Activated naive CD4-positive, alpha-beta T cell treated with anti-CD3 and anti-CD28 coated beads, Interleukin-2, amount 10 ng/mL, durations not matched to agents 7 days and 5 days (primary cell): ENCODE data around the gene PCDHB14.
"Not testable (repeated sequence)": the region's sequence is repeated elsewhere in the genome, so short reads cannot be mapped to it uniquely, and the experiment has no call there.

ENCODE experiments used
- CTCF ChIA-PET: fragments of 350-600 bp; sonication (Branson Sonifier 250); formaldehyde crosslinking; loops from one replicate; lab custom pipeline; 2021; ENCODE audit warnings: antibody characterized with exemption; lab: Charles Lee
- DNase-seq: peaks from one replicate; pipeline ENCODE4 v3.0.0-alpha.2; 2020
- H3K27ac Mint-ChIP-seq: one replicate; pipeline ENCODE4 v1.8.0; 2021; ENCODE audit warnings: mild to moderate bottlenecking, moderate library complexity, mixed read lengths
- H3K27me3 Mint-ChIP-seq: one replicate; pipeline ENCODE4 v1.8.0; 2021; ENCODE audit warnings: mild to moderate bottlenecking, mixed read lengths
- H3K36me3 Mint-ChIP-seq: one replicate; pipeline ENCODE4 v1.8.0; 2021; ENCODE audit warnings: mixed read lengths
- H3K4me1 Mint-ChIP-seq: one replicate; pipeline ENCODE4 v1.8.0; 2021; ENCODE audit warnings: mixed read lengths
- H3K4me3 Mint-ChIP-seq: one replicate; pipeline ENCODE4 v1.8.0; 2021; ENCODE audit warnings: mild to moderate bottlenecking, moderate library complexity, mixed read lengths
- H3K9me3 Mint-ChIP-seq: one replicate; pipeline ENCODE4 v1.8.0; 2021; ENCODE audit warnings: mixed read lengths

The PCDHB14 gene

GRCh38 chr5:141192110-141192725, 30.9 kb upstream of the PCDHB14 start, which contains the start of gene PCDHB10:
PCDHB10 (plus strand) TSS chr5:141192353; CDS start chr5:141192553, 200 bp downstream.
- Mint-ChIP-seq H3K27ac (no peak within 1 kb of the TSS), H3K27me3 (peaks cover 7% of the 10 kb centered on the region), H3K9me3 (peaks cover 25% of the 10 kb centered on the region), H3K4me1 (no peaks in the 10 kb centered on the region), H3K4me3 (no peak within 1 kb of the TSS), H3K36me3 (no peaks in the 10 kb centered on the region)
- CTCF ChIA-PET = interaction anchor here (0.6 to 1.5 kb wide), 5 partner anchors 8 to 331 kb away, joined by 3 to 5 read pairs (median 4); partner anchors contain the start of gene PCDHB8
- DNase-seq = peak; percentile 48

GRCh38 chr5:141194332-141194731, 28.8 kb upstream of the PCDHB14 start:
- CTCF ChIA-PET, H3K27ac Mint-ChIP-seq, H3K36me3 Mint-ChIP-seq, DNase-seq, H3K4me1 Mint-ChIP-seq, H3K27me3 Mint-ChIP-seq, H3K4me3 Mint-ChIP-seq: not testable (repeated sequence)
- H3K9me3 Mint-ChIP-seq = peaks cover 25% of the 10 kb centered on the region

- H3K27ac Mint-ChIP-seq = no peak overlapping the region
- CTCF ChIA-PET = interaction anchor here (1.2 kb wide), 1 partner anchor 234 kb away, joined by 3 read pairs; the partner anchor contains the start of gene PCDHGA12
- H3K27me3 Mint-ChIP-seq = peaks cover 6% of the 10 kb centered on the region
- peaks cover 33% of the 10 kb centered on the region for H3K9me3 Mint-ChIP-seq
- H3K4me1 Mint-ChIP-seq = no peaks in the 10 kb centered on the region
- no peak overlapping the region for H3K4me3 Mint-ChIP-seq
- H3K36me3 Mint-ChIP-seq = no peaks in the 10 kb centered on the region
- DNase-seq = no peak
Measured at GRCh38 chr5:141196363-141196762, 26.8 kb upstream of the PCDHB14 start.

GRCh38 chr5:141199359-141200235, 23.5 kb upstream of the PCDHB14 start, which contains the start of gene PCDHB11:
PCDHB11 (plus strand) TSS chr5:141199627; CDS start chr5:141199775, 148 bp downstream.
- Mint-ChIP-seq H3K4me3 (no peak within 1 kb of the TSS), H3K27me3 (peaks cover 4% of the 10 kb centered on the region), H3K9me3 (peaks cover 26% of the 10 kb centered on the region), H3K27ac (no peak within 1 kb of the TSS), H3K4me1 (no peaks in the 10 kb centered on the region), H3K36me3 (peaks cover 3% of the 10 kb centered on the region)
- CTCF ChIA-PET = interaction anchor here (0.5 to 1.2 kb wide), 3 partner anchors 8 to 278 kb away, joined by 3 read pairs; partner anchors contain the start of gene PCDHB12
- DNase-seq = no peak

GRCh38 chr5:141201126-141201525, 22.0 kb upstream of the PCDHB14 start:
- DNase-seq, H3K4me3 Mint-ChIP-seq, H3K4me1 Mint-ChIP-seq, H3K27ac Mint-ChIP-seq, H3K36me3 Mint-ChIP-seq, H3K27me3 Mint-ChIP-seq, CTCF ChIA-PET: not testable (repeated sequence)
- peaks cover 23% of the 10 kb centered on the region for H3K9me3 Mint-ChIP-seq

- H3K4me1 Mint-ChIP-seq, H3K27ac Mint-ChIP-seq, DNase-seq, H3K27me3 Mint-ChIP-seq, H3K36me3 Mint-ChIP-seq, CTCF ChIA-PET, H3K4me3 Mint-ChIP-seq: not testable (repeated sequence)
- H3K9me3 Mint-ChIP-seq = peaks cover 18% of the 10 kb centered on the region
Measured at GRCh38 chr5:141201646-141202045, 21.5 kb upstream of the PCDHB14 start.

GRCh38 chr5:141208478-141208877, 14.7 kb upstream of the PCDHB14 start, which contains the start of gene PCDHB12:
PCDHB12 (plus strand) TSS chr5:141208719; CDS start chr5:141208908, 189 bp downstream.
- Mint-ChIP-seq H3K4me3 (no peak within 1 kb of the TSS), H3K9me3 (peaks cover 6% of the 10 kb centered on the region), H3K4me1 (no peaks in the 10 kb centered on the region), H3K36me3 (peaks cover 2% of the 10 kb centered on the region), H3K27me3 (peaks cover 9% of the 10 kb centered on the region), H3K27ac (no peak within 1 kb of the TSS)
- DNase-seq = no peak
- CTCF ChIA-PET = interaction anchor here (1.2 kb wide), 1 partner anchor 9 kb away, joined by 3 read pairs; the partner anchor contains the start of gene PCDHB11

GRCh38 chr5:141210281-141210680, 12.9 kb upstream of the PCDHB14 start:
- H3K4me1 Mint-ChIP-seq, CTCF ChIA-PET, H3K4me3 Mint-ChIP-seq, H3K36me3 Mint-ChIP-seq, DNase-seq, H3K27ac Mint-ChIP-seq: not testable (repeated sequence)
- H3K27me3 Mint-ChIP-seq = peaks cover 17% of the 10 kb centered on the region
- peaks cover 16% of the 10 kb centered on the region for H3K9me3 Mint-ChIP-seq

GRCh38 chr5:141210849-141211248, 12.3 kb upstream of the PCDHB14 start:
- H3K36me3 Mint-ChIP-seq, H3K4me1 Mint-ChIP-seq, DNase-seq, H3K4me3 Mint-ChIP-seq, CTCF ChIA-PET, H3K27ac Mint-ChIP-seq: not testable (repeated sequence)
- Mint-ChIP-seq H3K27me3 (peaks cover 20% of the 10 kb centered on the region), H3K9me3 (peaks cover 18% of the 10 kb centered on the region)

GRCh38 chr5:141213656-141214339, 9.3 kb upstream of the PCDHB14 start, which contains the start of gene PCDHB13:
PCDHB13 (plus strand) TSS chr5:141213919; CDS start chr5:141214124, 205 bp downstream.
- H3K4me3 Mint-ChIP-seq, CTCF ChIA-PET, DNase-seq, H3K4me1 Mint-ChIP-seq, H3K27ac Mint-ChIP-seq, H3K36me3 Mint-ChIP-seq: not testable (repeated sequence)
- Mint-ChIP-seq H3K27me3 (peaks cover 16% of the 10 kb centered on the region), H3K9me3 (peaks cover 18% of the 10 kb centered on the region)

GRCh38 chr5:141214583-141214982, 8.6 kb upstream of the PCDHB14 start:
- H3K4me1 Mint-ChIP-seq, H3K36me3 Mint-ChIP-seq, H3K4me3 Mint-ChIP-seq, CTCF ChIA-PET, H3K27ac Mint-ChIP-seq, DNase-seq: not testable (repeated sequence)
- Mint-ChIP-seq H3K27me3 (peaks cover 15% of the 10 kb centered on the region), H3K9me3 (peaks cover 21% of the 10 kb centered on the region)

- CTCF ChIA-PET, H3K4me1 Mint-ChIP-seq, H3K4me3 Mint-ChIP-seq, H3K36me3 Mint-ChIP-seq, DNase-seq: not testable (repeated sequence)
- H3K27me3 Mint-ChIP-seq = peaks cover 11% of the 10 kb centered on the region
- H3K9me3 Mint-ChIP-seq = peaks cover 19% of the 10 kb centered on the region
- peak overlapping the region; percentile 33 for H3K27ac Mint-ChIP-seq
Measured at GRCh38 chr5:141215504-141215903, 7.6 kb upstream of the PCDHB14 start.

GRCh38 chr5:141216035-141216434, 7.1 kb upstream of the PCDHB14 start:
- CTCF ChIA-PET, H3K36me3 Mint-ChIP-seq, DNase-seq, H3K4me1 Mint-ChIP-seq, H3K27ac Mint-ChIP-seq, H3K4me3 Mint-ChIP-seq: not testable (repeated sequence)
- peaks cover 11% of the 10 kb centered on the region for H3K27me3 Mint-ChIP-seq
- H3K9me3 Mint-ChIP-seq = peaks cover 17% of the 10 kb centered on the region

- CTCF ChIA-PET = not testable (repeated sequence)
- H3K27me3 Mint-ChIP-seq = peaks cover 13% of the 10 kb centered on the region
Measured at GRCh38 chr5:141224844-141225243, 1.7 kb downstream of the PCDHB14 start.

More at GRCh38 chr5:141224844-141225243, 1.7 kb downstream of the PCDHB14 start:
- H3K9me3 Mint-ChIP-seq, H3K36me3 Mint-ChIP-seq, H3K4me1 Mint-ChIP-seq, DNase-seq, H3K4me3 Mint-ChIP-seq, H3K27ac Mint-ChIP-seq: not testable (repeated sequence)
